A673 (cell line): ENCODE measurements around the gene ARHGAP26.

Experiments
- EZH2 ChIP-seq: fragments of 200-600 bp; sonication (generic); IDR thresholded peaks from 2 replicates; pipeline ENCODE4 v1.6.1; 2017; ENCODE audit warnings: borderline replicate concordance, low read depth, mild to moderate bottlenecking, mixed read lengths, antibody characterized with exemption, low read length; ENCODE audit not compliant: poor library complexity, severe bottlenecking
- TF ChIP-seq, protein P1 (sequence below): fragments of 300-800, 200-600 bp; sonication (generic); conservative IDR thresholded peaks from 2 replicates; pipeline ENCODE4 v1.5.1; 2017; ENCODE audit warnings: low read depth, mild to moderate bottlenecking, antibody characterized with exemption, low read length, moderate library complexity, mixed read lengths

DNA sequence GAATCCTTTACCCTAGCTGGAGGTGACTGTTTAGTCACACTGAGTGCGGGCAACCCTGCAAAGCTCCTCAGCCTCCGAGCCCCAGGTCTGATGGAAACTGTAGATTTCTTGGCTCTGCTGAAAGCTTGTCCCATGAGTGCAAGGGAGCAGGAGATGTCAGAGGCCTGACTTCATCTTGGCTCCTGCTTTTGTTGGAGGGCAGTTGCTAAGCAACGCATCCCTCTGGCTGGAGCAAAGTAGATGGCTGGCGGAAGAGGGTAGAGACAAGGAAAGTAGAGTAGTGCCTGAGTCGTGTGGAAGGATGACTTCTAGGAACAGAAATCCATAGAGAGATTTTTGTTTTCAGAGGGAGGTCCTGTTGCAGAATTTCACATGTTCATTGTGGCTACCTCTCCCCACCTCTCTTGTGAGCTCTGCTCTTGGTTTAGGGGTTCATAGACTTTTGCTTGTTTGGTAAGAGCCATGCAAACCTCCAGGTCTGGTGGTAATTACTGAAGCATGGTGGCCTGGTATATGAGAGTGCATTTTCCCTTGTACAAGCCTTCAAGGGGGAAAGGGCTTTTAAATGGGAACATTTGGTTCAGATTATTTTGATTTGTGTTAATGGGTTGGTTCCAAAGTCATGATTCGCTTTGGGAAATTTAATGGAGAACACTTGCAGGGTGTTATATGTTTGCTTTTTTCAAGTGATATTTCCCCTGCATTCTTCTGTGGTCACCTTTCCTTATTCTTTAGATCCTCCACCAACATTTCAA lies 71.5 kb downstream of the ARHGAP26 start:
- TF ChIP-seq, protein P1, sequence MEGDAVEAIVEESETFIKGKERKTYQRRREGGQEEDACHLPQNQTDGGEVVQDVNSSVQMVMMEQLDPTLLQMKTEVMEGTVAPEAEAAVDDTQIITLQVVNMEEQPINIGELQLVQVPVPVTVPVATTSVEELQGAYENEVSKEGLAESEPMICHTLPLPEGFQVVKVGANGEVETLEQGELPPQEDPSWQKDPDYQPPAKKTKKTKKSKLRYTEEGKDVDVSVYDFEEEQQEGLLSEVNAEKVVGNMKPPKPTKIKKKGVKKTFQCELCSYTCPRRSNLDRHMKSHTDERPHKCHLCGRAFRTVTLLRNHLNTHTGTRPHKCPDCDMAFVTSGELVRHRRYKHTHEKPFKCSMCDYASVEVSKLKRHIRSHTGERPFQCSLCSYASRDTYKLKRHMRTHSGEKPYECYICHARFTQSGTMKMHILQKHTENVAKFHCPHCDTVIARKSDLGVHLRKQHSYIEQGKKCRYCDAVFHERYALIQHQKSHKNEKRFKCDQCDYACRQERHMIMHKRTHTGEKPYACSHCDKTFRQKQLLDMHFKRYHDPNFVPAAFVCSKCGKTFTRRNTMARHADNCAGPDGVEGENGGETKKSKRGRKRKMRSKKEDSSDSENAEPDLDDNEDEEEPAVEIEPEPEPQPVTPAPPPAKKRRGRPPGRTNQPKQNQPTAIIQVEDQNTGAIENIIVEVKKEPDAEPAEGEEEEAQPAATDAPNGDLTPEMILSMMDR = no peak
- no peak for TF ChIP-seq EZH2
